ENCODE results near the gene ABO.

DNA sequence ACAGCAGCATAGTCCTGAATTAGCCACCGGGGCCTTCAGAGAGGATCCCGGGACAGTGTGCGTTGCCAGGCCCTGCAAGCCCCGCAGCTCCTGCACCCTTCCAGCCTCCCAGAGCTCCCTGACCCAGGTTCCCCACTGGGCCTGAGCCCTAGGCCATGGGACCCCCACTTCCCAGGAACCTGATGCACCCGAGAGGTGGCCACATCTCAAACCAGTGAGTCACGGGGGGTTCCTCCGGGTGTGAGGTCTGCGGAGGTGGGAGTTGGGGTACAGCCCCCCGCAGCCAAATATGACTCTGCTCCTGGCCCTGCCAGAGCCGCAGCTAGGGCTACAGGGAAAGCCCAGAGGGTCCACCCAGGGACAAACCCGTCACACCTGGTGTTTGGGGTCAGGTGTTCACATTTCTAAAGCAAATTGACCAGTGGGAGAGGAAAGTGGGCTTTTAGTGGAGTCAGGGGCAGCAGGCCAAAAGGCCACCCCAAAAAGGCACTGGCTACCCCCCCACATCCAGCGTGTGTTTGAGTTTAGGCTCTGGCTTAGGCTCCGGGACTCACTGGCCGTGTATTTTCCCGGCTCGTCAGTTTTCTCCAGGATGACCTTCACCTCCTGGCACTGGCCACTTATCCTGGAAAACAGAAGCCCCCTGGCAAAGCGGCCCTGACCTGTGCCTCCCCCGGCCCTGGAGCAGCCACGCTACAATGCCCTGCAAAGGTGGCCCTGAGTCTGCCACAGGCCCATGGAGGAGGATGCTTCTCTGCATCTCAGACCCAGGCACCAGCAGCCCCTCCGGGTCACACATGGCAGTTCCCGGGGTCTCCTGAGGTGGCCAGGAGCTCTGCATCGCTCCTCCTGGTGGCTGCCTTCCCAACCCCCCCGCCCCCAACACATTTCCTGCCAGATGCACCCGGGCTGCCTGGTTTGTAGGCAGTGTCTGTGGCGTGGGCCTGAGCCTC, 48.5 kb downstream of the ABO start:
- TF ChIP-seq RAD21 (IDR thresholded peaks at IDR 0.05; ENCODE audit: insufficient read depth, low read depth, low read length) = no peak
- TF ChIP-seq POLR2A (IDR thresholded peaks at IDR 0.05; ENCODE audit: low read depth, low read length) = no peak
- TF ChIP-seq, protein P1, sequence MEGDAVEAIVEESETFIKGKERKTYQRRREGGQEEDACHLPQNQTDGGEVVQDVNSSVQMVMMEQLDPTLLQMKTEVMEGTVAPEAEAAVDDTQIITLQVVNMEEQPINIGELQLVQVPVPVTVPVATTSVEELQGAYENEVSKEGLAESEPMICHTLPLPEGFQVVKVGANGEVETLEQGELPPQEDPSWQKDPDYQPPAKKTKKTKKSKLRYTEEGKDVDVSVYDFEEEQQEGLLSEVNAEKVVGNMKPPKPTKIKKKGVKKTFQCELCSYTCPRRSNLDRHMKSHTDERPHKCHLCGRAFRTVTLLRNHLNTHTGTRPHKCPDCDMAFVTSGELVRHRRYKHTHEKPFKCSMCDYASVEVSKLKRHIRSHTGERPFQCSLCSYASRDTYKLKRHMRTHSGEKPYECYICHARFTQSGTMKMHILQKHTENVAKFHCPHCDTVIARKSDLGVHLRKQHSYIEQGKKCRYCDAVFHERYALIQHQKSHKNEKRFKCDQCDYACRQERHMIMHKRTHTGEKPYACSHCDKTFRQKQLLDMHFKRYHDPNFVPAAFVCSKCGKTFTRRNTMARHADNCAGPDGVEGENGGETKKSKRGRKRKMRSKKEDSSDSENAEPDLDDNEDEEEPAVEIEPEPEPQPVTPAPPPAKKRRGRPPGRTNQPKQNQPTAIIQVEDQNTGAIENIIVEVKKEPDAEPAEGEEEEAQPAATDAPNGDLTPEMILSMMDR (IDR thresholded peaks at IDR 0.05 in 2 of 3, conservative IDR thresholded peaks at IDR 0.05 in 1 of 3; ENCODE audit: control insufficient read depth in 2 of 3, extremely low read depth in 1 of 3, insufficient read depth in 1 of 3, low read depth in 3 of 3, low read length in 3 of 3) = no peak
- TF ChIP-seq CEBPB (IDR thresholded peaks at IDR 0.05; ENCODE audit: borderline replicate concordance in 1 of 2, low read depth in 2 of 2, low read length in 2 of 2) = no peak
- no peak for TF ChIP-seq CREB1 (IDR thresholded peaks at IDR 0.05; ENCODE audit: low read depth)
- no peak for TF ChIP-seq RBBP5 (conservative IDR thresholded peaks at IDR 0.05)
- no peak for TF ChIP-seq BHLHE40 (IDR thresholded peaks at IDR 0.05; ENCODE audit: borderline replicate concordance in 1 of 2, low read depth in 2 of 2, low read length in 1 of 2)
- TF ChIP-seq, protein P2, sequence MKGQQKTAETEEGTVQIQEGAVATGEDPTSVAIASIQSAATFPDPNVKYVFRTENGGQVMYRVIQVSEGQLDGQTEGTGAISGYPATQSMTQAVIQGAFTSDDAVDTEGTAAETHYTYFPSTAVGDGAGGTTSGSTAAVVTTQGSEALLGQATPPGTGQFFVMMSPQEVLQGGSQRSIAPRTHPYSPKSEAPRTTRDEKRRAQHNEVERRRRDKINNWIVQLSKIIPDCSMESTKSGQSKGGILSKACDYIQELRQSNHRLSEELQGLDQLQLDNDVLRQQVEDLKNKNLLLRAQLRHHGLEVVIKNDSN (IDR thresholded peaks at IDR 0.05; ENCODE audit: borderline replicate concordance, extremely low read length, insufficient read depth, low read depth, low read length) = no peak
- TF ChIP-seq, protein P3, sequence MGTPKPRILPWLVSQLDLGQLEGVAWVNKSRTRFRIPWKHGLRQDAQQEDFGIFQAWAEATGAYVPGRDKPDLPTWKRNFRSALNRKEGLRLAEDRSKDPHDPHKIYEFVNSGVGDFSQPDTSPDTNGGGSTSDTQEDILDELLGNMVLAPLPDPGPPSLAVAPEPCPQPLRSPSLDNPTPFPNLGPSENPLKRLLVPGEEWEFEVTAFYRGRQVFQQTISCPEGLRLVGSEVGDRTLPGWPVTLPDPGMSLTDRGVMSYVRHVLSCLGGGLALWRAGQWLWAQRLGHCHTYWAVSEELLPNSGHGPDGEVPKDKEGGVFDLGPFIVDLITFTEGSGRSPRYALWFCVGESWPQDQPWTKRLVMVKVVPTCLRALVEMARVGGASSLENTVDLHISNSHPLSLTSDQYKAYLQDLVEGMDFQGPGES (IDR thresholded peaks at IDR 0.05) = no peak

Measured in GM12878 (cell line).